Measurements from ENCODE around the gene ADD2. TPM values are rescaled to one million over a fixed set of nuclear protein-coding genes. Genes with fewer than 3 reads are reported as not detected.

The ADD2 gene
- total RNA-seq, 2 donors from 2014 or later = 14.8 to 53.0 TPM

DNA sequence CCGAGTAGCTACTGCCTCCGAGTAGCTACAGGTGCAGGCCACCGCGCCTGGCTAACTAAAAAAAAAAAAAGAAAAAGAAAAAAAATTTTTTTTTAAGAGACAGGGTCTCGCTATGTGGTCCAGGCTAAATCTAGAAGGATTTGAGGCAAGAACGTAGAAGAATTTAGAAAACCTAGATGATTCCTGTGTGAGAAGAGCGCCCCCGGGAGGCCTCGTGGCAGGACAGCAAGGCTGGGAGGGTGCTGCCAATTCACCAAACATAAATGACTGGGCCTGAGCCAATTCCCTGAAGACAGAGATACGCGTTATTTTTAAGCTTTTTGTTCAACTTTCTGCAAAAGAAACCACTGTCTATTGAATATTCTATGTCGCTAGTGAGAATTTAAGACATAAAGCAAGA is 124.3 kb downstream of the ADD2 start:
- peak; percentile 85 for DNase-seq
- H3K36me3 ChIP-seq (ENCODE audit: control insufficient read depth, insufficient read depth, low read length) = no peaks in the 10 kb centered on the region
- H3K27me3 ChIP-seq (ENCODE audit: control insufficient read depth, insufficient read depth, low read length, poor library complexity, severe bottlenecking) = no peaks in the 10 kb centered on the region
- H3K9me3 ChIP-seq (ENCODE audit: control insufficient read depth, low read length) = no peaks in the 10 kb centered on the region
- 82% methylated on average over 7 to 12 of the region's 12 CpGs for WGBS, 2 experiments (ENCODE audit: insufficient coverage in 1 of 2, insufficient read length in 1 of 2)
- Mint-ChIP-seq H3K27me3 (ENCODE audit: insufficient read depth) (no peaks in the 10 kb centered on the region), H3K36me3 (ENCODE audit: low read depth) (no peaks in the 10 kb centered on the region), H3K27ac (no peak overlapping the region), H3K4me3 (no peak overlapping the region), H3K4me1 (no peaks in the 10 kb centered on the region), H3K9me3 (no peaks in the 10 kb centered on the region)
- H3K4me3 ChIP-seq (ENCODE audit: low read length) = no peak overlapping the region
- peak; percentile 82 for TF ChIP-seq CTCF (conservative IDR thresholded peaks at IDR 0.05)
- no peak overlapping the region for H3K9ac ChIP-seq (ENCODE audit: extremely low read depth, low read length, poor library complexity, severe bottlenecking)
- H3K4me1 ChIP-seq (ENCODE audit: control insufficient read depth, insufficient read depth, low read length) = no peaks in the 10 kb centered on the region
- H3K27ac ChIP-seq (ENCODE audit: low read depth, low read length) = no peak overlapping the region

DNA sequence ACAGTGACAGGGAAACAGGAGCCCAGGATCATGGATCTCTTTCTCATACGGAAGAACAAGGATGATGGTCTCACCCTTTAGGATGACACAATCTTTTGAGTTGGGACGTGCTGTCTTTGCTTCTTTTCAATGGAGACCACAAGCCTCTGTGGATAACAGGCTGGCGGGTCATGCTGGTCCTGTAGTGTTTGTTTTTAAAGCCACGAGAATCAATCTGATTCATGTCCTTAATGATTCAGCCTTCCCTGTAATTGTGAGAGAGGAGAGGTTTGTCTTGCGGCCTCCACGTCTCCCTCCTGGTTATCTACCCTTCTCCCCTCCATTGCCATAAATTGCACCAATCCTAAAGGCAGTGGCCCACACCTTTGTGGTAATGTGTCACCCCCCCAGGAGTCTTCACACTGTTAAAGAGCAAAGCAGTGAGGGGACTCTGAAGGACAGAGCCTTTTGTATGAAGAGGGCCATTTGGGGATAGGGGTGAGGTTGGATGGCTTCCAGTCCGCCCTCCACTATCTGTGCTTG is 126.7 kb downstream of the ADD2 start:
- no peaks in the 10 kb centered on the region for H3K9me3 ChIP-seq (ENCODE audit: control insufficient read depth, low read length)
- no peak overlapping the region for H3K4me3 ChIP-seq (ENCODE audit: low read length)
- Mint-ChIP-seq H3K4me1 (no peaks in the 10 kb centered on the region), H3K9me3 (no peaks in the 10 kb centered on the region), H3K27ac (no peak overlapping the region), H3K4me3 (no peak overlapping the region), H3K27me3 (ENCODE audit: insufficient read depth) (no peaks in the 10 kb centered on the region), H3K36me3 (ENCODE audit: low read depth) (no peaks in the 10 kb centered on the region)
- no peak for TF ChIP-seq CTCF (conservative IDR thresholded peaks at IDR 0.05)
- 89 to 96% methylated on average over 4 to 7 of the region's 7 CpGs for WGBS, 2 experiments (ENCODE audit: insufficient coverage in 1 of 2, insufficient read length in 1 of 2)
- no peaks in the 10 kb centered on the region for H3K27me3 ChIP-seq (ENCODE audit: control insufficient read depth, insufficient read depth, low read length, poor library complexity, severe bottlenecking)
- H3K4me1 ChIP-seq (ENCODE audit: control insufficient read depth, insufficient read depth, low read length) = no peaks in the 10 kb centered on the region
- H3K9ac ChIP-seq (ENCODE audit: extremely low read depth, low read length, poor library complexity, severe bottlenecking) = no peak overlapping the region
- no peaks in the 10 kb centered on the region for H3K36me3 ChIP-seq (ENCODE audit: control insufficient read depth, insufficient read depth, low read length)
- DNase-seq = no peak
- H3K27ac ChIP-seq (ENCODE audit: low read depth, low read length) = no peak overlapping the region

DNA sequence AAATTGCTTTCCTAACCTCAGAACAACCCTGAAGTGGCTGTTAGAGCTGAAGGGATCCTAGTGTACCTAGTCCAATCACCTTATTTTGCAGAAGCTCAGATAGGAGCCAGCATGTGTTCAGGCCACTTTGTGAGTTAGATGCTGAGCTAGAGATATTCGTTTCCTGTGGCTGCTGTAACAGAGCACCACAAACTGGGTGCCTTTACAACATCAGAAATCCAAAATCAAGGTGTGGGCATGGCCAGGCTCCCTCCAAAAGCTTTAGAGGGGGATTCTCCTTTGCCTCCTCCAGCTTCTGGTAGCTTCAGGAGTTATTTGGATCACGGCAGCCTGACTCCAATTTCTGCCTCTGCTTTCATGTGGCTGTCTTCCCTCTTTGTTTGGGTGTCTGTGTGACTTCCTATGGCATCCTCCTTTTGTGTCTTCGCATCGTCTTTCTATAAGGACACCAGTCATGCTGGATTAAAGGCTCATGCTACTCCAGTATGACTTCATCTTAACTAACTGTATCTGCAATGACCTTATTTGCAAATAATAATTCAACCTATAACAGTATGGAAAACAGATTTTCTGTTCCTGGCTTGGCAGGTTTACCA is 128.1 kb downstream of the ADD2 start:
- Histone ChIP-seq H3K36me3 (ENCODE audit: control insufficient read depth, insufficient read depth, low read length) (no peaks in the 10 kb centered on the region), H3K9me3 (ENCODE audit: control insufficient read depth, low read length) (no peaks in the 10 kb centered on the region), H3K4me1 (ENCODE audit: control insufficient read depth, insufficient read depth, low read length) (no peaks in the 10 kb centered on the region), H3K27me3 (ENCODE audit: control insufficient read depth, insufficient read depth, low read length, poor library complexity, severe bottlenecking) (no peaks in the 10 kb centered on the region), H3K9ac (ENCODE audit: extremely low read depth, low read length, poor library complexity, severe bottlenecking) (no peak overlapping the region), H3K4me3 (ENCODE audit: low read length) (no peak overlapping the region), H3K27ac (ENCODE audit: low read depth, low read length) (no peak overlapping the region)
- Mint-ChIP-seq H3K36me3 (ENCODE audit: low read depth) (peaks cover 1% of the 10 kb centered on the region), H3K4me3 (no peak overlapping the region), H3K9me3 (no peaks in the 10 kb centered on the region), H3K27ac (no peak overlapping the region), H3K27me3 (ENCODE audit: insufficient read depth) (no peaks in the 10 kb centered on the region), H3K4me1 (no peaks in the 10 kb centered on the region)
- no peak for TF ChIP-seq CTCF (conservative IDR thresholded peaks at IDR 0.05)
- 63 to 67% methylated on average over 4 of the region's 4 CpGs for WGBS, 2 experiments (ENCODE audit: insufficient coverage in 1 of 2, insufficient read length in 1 of 2)
- no peak for DNase-seq
